Measurements from ENCODE around the gene APLP2. TPM values are rescaled to one million over a fixed set of nuclear protein-coding genes. Genes with fewer than 3 reads are reported as not detected.
A peak's percentile ranks its signal among the peaks of the same experiment; 100 is the strongest.

The APLP2 gene
- total and polyA plus RNA-seq, 2 of the 13 experiments (the other 11 are each of a cell fraction or from before 2014, with no cell fraction given): 315 to 594 TPM

- no peak for TF ChIP-seq ZNF570 (CRISPR knock-in tag; IDR thresholded peaks at IDR 0.05; ENCODE audit: borderline replicate concordance)
- TF ChIP-seq ZNF598 (CRISPR knock-in tag; IDR thresholded peaks at IDR 0.05; ENCODE audit: borderline replicate concordance): no peak
- no peak for TF ChIP-seq TAF1 (CRISPR knock-in tag; IDR thresholded peaks at IDR 0.05)
- TF ChIP-seq, protein P1, sequence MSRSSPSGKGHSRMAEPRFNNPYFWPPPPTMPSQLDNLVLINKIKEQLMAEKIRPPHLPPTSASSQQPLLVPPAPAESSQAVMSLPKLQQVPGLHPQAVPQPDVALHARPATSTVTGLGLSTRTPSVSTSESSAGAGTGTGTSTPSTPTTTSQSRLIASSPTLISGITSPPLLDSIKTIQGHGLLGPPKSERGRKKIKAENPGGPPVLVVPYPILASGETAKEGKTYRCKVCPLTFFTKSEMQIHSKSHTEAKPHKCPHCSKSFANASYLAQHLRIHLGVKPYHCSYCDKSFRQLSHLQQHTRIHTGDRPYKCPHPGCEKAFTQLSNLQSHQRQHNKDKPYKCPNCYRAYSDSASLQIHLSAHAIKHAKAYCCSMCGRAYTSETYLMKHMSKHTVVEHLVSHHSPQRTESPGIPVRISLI (CRISPR knock-in tag; IDR thresholded peaks at IDR 0.05; ENCODE audit: borderline replicate concordance): peak; percentile 35; the same call in 1 of the 2 replicates
- TF ChIP-seq SRSF1 (optimal IDR thresholded peaks at IDR 0.05; ENCODE audit: low read depth, low read length): no peak
- TF ChIP-seq ZNF33A (CRISPR knock-in tag; IDR thresholded peaks at IDR 0.05; ENCODE audit: borderline replicate concordance): no peak
- no peak for TF ChIP-seq ZBTB1 (CRISPR knock-in tag; IDR thresholded peaks at IDR 0.05; ENCODE audit: borderline replicate concordance)
- TF ChIP-seq, protein P2, sequence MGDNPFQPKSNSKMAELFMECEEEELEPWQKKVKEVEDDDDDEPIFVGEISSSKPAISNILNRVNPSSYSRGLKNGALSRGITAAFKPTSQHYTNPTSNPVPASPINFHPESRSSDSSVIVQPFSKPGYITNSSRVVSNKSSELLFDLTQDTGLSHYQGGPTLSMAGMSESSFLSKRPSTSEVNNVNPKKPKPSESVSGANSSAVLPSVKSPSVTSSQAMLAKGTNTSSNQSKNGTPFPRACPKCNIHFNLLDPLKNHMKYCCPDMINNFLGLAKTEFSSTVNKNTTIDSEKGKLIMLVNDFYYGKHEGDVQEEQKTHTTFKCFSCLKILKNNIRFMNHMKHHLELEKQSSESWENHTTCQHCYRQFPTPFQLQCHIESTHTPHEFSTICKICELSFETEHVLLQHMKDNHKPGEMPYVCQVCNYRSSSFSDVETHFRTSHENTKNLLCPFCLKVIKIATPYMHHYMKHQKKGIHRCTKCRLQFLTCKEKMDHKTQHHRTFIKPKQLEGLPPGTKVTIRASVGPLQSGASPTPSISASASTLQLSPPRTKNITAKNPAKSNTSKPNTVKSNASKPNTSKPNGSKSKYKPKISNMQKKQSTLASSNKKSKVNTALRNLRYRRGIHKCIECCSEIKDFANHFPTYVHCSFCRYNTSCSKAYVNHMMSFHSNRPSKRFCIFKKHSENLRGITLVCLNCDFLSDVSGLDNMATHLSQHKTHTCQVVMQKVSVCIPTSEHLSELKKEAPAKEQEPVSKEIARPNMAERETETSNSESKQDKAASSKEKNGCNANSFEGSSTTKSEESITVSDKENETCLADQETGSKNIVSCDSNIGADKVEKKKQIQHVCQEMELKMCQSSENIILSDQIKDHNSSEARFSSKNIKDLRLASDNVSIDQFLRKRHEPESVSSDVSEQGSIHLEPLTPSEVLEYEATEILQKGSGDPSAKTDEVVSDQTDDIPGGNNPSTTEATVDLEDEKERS (CRISPR knock-in tag; IDR thresholded peaks at IDR 0.05): no peak
- TF ChIP-seq, protein P3, sequence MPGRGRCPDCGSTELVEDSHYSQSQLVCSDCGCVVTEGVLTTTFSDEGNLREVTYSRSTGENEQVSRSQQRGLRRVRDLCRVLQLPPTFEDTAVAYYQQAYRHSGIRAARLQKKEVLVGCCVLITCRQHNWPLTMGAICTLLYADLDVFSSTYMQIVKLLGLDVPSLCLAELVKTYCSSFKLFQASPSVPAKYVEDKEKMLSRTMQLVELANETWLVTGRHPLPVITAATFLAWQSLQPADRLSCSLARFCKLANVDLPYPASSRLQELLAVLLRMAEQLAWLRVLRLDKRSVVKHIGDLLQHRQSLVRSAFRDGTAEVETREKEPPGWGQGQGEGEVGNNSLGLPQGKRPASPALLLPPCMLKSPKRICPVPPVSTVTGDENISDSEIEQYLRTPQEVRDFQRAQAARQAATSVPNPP (CRISPR knock-in tag; IDR thresholded peaks at IDR 0.05): no peak
- peak; percentile 30; the same call in 1 of the 2 replicates for TF ChIP-seq PITX1 (CRISPR knock-in tag; IDR thresholded peaks at IDR 0.05)
- no peak for TF ChIP-seq IRX3 (CRISPR knock-in tag; IDR thresholded peaks at IDR 0.05; ENCODE audit: borderline replicate concordance, low read depth)
- no peak for TF ChIP-seq SNAI1 (CRISPR knock-in tag; IDR thresholded peaks at IDR 0.05; ENCODE audit: borderline replicate concordance)
- TF ChIP-seq TEAD2 (CRISPR knock-in tag; IDR thresholded peaks at IDR 0.05): no peak
- no peak for TF ChIP-seq PBX3 (CRISPR knock-in tag; IDR thresholded peaks at IDR 0.05; ENCODE audit: borderline replicate concordance)
- TF ChIP-seq MTA3 (CRISPR knock-in tag; IDR thresholded peaks at IDR 0.05): no peak
- TF ChIP-seq KDM4B (CRISPR knock-in tag; IDR thresholded peaks at IDR 0.05): peak; percentile 30; the same call in 1 of the 2 replicates
- TF ChIP-seq ZNF230 (CRISPR knock-in tag; IDR thresholded peaks at IDR 0.05): no peak
- peak; percentile 78 for TF ChIP-seq ELF3 (CRISPR knock-in tag; IDR thresholded peaks at IDR 0.05)
- peak; percentile 30; the same call in 1 of the 2 replicates for TF ChIP-seq ZFX (CRISPR knock-in tag; IDR thresholded peaks at IDR 0.05; ENCODE audit: low read depth)
- peak; percentile 62 for TF ChIP-seq RBM22 (optimal IDR thresholded peaks at IDR 0.05; ENCODE audit: low read length)
- peak; percentile 80 for TF ChIP-seq THAP11 (CRISPR knock-in tag; IDR thresholded peaks at IDR 0.05)
- no peak for TF ChIP-seq SMARCE1 (IDR thresholded peaks at IDR 0.05; ENCODE audit: borderline replicate concordance)
- TF ChIP-seq SYNCRIP (IDR thresholded peaks at IDR 0.05; ENCODE audit: insufficient read depth, low read depth, low read length): no peak
- TF ChIP-seq ESRRA (CRISPR knock-in tag; IDR thresholded peaks at IDR 0.05; ENCODE audit: low read depth): no peak
These were observed 54.4 kb downstream of the APLP2 start (continued) for GRCh38 chr11:130124096-130124495.

All from HepG2 (cell line).